Lower leg skin (tissue), 4 donors: ENCODE data around the gene TLCD4. TPM values are rescaled to one million over a fixed set of nuclear protein-coding genes. Genes with fewer than 3 reads are reported as not detected.
A peak's percentile ranks its signal among the peaks of the same experiment; 100 is the strongest.

ENCODE experiments used
- DNase-seq, 2 donors: peaks; one replicate each; pipeline ENCODE4 v3.0.0-alpha.2; 2019; ENCODE audit warnings: low spot score in 2 of 2
- H3K4me3 ChIP-seq: fragments of 200-600 bp; sonication (generic); 2 replicates; pipeline ENCODE4 v1.5.1; 2017; ENCODE audit warnings: mild to moderate bottlenecking, low read depth; ENCODE audit not compliant: poor library complexity, severe bottlenecking
- POLR2A ChIP-seq, 2 donors: fragments of 450-650 bp; IDR thresholded peaks; one replicate each; pipeline ENCODE4 v1.6.1; 2016 to 2017; ENCODE audit warnings: antibody characterized with exemption in 2 of 2, mild to moderate bottlenecking in 1 of 2, moderate library complexity in 1 of 2
- WGBS, 2 donors: methylation state at CpG; one replicate each; pipeline ENCODE4 v1.1.5; 2018; 5-methylcytosine and 5-hydroxymethylcytosine counted together
- intact Hi-C: fragments of 100-400 bp; cut with DNase I; formaldehyde crosslinking; loops from one replicate; pipeline ENCODE4 v1.15.0; 2023; ENCODE audit warnings: low total_unique reads
- total RNA-seq, 4 donors: library from RNA; depleted of rRNA; stranded (reverse); fragments of >200 nt; gene quantifications; one replicate each; pipeline ENCODE4 v1.1.0, GENCODE V29; 2016
- TF ChIP-seq, protein P1 (sequence below), 3 donors: fragments of 450-650 bp; IDR thresholded peaks; one replicate each; pipeline ENCODE4 v1.5.1; 2016; ENCODE audit warnings: antibody characterized with exemption in 3 of 3, mild to moderate bottlenecking in 3 of 3, moderate library complexity in 2 of 3

The TLCD4 gene
- total RNA-seq, 4 donors from 2014 or later, result 2.9 to 9.0 (median 4.9) TPM

DNA sequence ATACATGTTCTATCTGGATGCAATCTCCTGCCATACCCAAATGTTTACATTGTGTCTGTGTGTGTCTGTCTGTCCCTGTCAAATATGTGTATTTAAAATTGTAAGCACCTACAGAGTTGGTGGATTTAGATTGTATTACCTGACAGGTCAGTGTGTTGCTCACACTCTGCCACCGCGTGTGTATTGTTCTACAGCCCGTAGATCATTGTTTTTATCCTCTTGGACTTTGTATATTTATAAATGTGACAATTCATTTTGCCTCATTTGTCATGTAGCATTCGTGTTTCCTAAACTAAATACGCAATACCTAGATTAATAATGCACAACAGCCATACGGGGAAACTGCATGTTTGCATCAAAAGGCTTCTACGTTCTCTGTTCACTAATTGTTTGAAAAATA lies 45.0 kb upstream of the TLCD4 start:
- intact Hi-C loops, result no loop called here
- TF ChIP-seq POLR2A (IDR thresholded peaks at IDR 0.05), result no peak
- TF ChIP-seq, protein P1, sequence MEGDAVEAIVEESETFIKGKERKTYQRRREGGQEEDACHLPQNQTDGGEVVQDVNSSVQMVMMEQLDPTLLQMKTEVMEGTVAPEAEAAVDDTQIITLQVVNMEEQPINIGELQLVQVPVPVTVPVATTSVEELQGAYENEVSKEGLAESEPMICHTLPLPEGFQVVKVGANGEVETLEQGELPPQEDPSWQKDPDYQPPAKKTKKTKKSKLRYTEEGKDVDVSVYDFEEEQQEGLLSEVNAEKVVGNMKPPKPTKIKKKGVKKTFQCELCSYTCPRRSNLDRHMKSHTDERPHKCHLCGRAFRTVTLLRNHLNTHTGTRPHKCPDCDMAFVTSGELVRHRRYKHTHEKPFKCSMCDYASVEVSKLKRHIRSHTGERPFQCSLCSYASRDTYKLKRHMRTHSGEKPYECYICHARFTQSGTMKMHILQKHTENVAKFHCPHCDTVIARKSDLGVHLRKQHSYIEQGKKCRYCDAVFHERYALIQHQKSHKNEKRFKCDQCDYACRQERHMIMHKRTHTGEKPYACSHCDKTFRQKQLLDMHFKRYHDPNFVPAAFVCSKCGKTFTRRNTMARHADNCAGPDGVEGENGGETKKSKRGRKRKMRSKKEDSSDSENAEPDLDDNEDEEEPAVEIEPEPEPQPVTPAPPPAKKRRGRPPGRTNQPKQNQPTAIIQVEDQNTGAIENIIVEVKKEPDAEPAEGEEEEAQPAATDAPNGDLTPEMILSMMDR (IDR thresholded peaks at IDR 0.05), result no peak
- H3K4me3 ChIP-seq, result peak overlapping the region; percentile 45
- 7 to 12% methylated on average over 7 of the region's 7 CpGs for WGBS, 2 donors
- DNase-seq, result no peak

DNA sequence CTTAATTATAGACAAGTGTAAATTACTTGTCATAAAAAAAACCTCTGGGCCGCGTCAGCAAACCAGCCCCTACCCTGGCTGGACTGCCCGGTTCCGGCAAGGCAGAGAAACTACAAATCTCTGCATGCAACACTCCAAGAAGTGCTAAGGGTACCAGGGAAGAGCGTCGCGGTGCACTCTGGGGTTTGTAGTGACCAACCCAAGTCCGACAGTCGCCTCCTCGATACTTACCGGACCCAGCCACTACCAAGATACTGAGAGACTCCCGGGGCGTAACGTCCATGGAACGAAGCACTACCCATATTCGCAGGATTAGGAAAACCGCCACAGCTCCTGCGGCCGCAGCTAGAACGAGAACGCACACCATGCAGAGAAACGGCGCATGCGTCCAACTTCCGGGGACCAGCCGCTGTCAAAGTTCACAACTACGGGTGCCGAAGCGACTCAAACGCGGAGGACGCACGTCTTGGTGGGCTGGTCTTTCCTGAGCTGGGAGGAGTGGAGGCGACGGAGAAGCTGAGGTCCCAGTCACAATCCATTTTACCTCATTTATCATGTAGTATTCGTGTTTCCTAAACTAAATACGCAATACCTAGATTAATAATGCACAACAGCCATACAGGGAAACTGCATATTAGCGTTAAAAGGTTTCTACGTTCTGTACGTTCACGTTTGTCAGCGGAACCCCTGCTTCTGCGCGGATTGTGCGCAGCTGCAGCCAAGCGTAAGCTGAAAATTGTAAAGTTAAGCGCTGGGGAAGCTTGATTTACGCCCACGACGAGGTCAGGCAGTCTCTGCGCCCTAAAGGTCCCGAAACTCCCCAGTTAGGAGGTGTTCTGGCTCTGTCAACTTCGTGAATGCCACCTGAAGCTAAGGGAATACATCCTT lies 44.4 kb upstream of the TLCD4 start, which contains the start of gene ALG14:
ALG14 (minus strand) TSS at position 420 of the 888 bp plus-strand sequence; CDS start at position 367, 53 bp downstream.
- peak within 1 kb of the TSS; percentile 45 for H3K4me3 ChIP-seq
- intact Hi-C loops, result no loop called here
- TF ChIP-seq, protein P1 (IDR thresholded peaks at IDR 0.05), result no peak
- no peak for TF ChIP-seq POLR2A (IDR thresholded peaks at IDR 0.05)
- peak; percentile 93 to 99 for DNase-seq
- WGBS, 2 donors, result 0 to 1% methylated on average over 48 to 50 of the region's 53 CpGs

DNA sequence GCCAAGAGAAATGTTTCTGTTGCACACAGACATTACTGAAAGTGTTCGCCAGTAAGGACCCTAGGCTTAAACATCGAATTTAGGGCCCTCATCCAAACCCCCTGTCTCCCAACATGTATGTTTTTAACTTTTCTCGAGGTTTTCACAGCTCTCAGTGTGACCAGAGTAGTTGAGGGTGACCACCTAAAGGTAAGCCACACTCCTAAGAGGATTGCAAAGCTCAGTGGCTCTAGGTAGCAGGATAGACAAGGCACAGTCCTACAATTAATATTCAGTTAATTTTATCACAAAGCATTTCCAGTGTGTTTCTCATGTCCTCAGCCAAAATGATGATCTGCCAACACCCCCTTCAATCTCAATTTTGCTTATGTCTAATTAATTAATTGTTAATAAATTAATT lies 43.7 kb upstream of the TLCD4 start:
- 13 to 22% methylated on average over 3 of the region's 3 CpGs for WGBS, 2 donors
- intact Hi-C loops, result no loop called here

DNA sequence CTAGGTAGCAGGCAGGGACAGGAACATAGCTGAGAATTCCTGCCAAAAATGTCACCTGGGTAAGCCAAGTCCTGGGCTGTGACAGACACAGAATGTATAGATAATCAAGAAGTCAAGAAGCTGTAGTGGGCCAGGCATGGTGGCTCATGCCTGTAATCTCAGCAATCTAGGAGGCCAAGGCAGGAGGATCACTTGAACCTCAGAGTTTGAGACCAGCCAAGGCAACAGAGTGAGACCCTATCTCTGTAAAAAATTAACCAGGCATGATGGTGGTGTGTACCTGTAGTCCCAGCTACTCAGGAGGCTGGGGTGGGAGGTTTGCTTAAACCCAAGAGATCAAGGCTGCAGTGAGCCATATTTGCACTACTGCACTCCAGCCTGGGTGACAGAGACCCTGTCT lies 41.1 kb upstream of the TLCD4 start:
- intact Hi-C loops, result loop anchor here (2.0 kb wide), 1 partner anchor 51 kb away; no protein-coding TSS in a partner anchor
- DNase-seq, result no peak
- no peak for TF ChIP-seq POLR2A (IDR thresholded peaks at IDR 0.05)
- TF ChIP-seq, protein P1 (IDR thresholded peaks at IDR 0.05), result no peak
- no peak overlapping the region for H3K4me3 ChIP-seq

More for the DNA sequence above, 43.7 kb upstream of the TLCD4 start:
- TF ChIP-seq, protein P1 (IDR thresholded peaks at IDR 0.05), result no peak
- TF ChIP-seq POLR2A (IDR thresholded peaks at IDR 0.05), result no peak
- DNase-seq, result no peak
- H3K4me3 ChIP-seq, result peak overlapping the region; percentile 45

DNA sequence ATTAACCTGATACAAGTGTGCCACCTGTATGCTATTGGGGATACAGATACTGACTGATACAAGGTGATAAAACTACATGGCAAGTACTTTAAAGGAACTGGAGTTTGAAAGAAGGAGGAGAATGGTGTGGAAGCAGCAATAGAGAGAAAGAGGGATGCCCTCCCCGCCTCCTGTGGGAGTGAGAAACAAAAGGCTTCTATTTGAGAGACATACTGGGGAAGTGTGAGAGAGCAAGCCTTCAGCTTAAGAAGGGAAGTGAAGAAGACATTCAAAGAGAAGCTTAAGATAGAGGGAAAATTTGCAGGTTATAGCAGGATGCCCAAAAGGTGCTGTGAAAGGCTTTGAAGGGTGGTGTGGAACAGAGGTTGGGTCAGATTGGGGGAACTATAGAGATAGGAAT lies 36.7 kb upstream of the TLCD4 start:
- no peak for DNase-seq
- intact Hi-C loops, result no loop called here
- WGBS, 2 donors, result 84 to 87% methylated on average over 1 of the region's 1 CpG
- H3K4me3 ChIP-seq, result no peak overlapping the region
- TF ChIP-seq, protein P1 (IDR thresholded peaks at IDR 0.05), result no peak
- TF ChIP-seq POLR2A (IDR thresholded peaks at IDR 0.05), result no peak
